ENCODE results near the gene RBM22. TPM values are rescaled to one million over a fixed set of nuclear protein-coding genes. Genes with fewer than 3 reads are reported as not detected.
A peak's percentile ranks its signal among the peaks of the same experiment; 100 is the strongest.

RBM22 gene
- 66.8 and 67.0 TPM in 2 replicates for total RNA-seq (2013; cell fraction: nucleolus; rRNA removed)
- total RNA-seq (2014; rRNA removed), result 34.1 and 36.6 TPM in 2 replicates
- 34.1 and 34.6 TPM in 2 replicates for total RNA-seq (2014; rRNA removed; fragmentation: Illumina TruSeq; extraction: Trizol)
- 43.8 and 45.7 TPM in 2 replicates for total RNA-seq (2021)
- polyA plus RNA-seq (2011; ENCODE audit: low read depth), result 38.4 TPM
- polyA plus RNA-seq (2011; rRNA removed), result 58.1 and 65.6 TPM in 2 replicates
- 39.2 and 44.6 TPM in 2 replicates for polyA plus RNA-seq (2011; cell fraction: cytosol; rRNA removed)
- 74.1 and 79.5 TPM in 2 replicates for polyA plus RNA-seq (2011; cell fraction: nucleus; rRNA removed)
- 41.8 and 42.5 TPM in 2 replicates for polyA plus RNA-seq (2012)
- polyA plus RNA-seq (2014; fragmentation: Illumina TruSeq; extraction: Trizol), result 66.4 and 78.0 TPM in 2 replicates
- polyA plus RNA-seq (2014; fragmentation: Nextera tagmentation; extraction: Ambion mirVana), result 10 to 100 TPM; 26.3 to 40.3 TPM
- 37.5 and 38.4 TPM in 2 replicates for polyA plus RNA-seq (2014; rRNA removed)
- polyA plus RNA-seq (2016; fragmentation: Nextera tagmentation; extraction: Ambion mirVana), result 10 to 100 TPM; 54.6 to 57.8 TPM
- polyA minus RNA-seq (2011; rRNA and poly(A)+ RNA removed), result 28.1 and 49.2 TPM in 2 replicates
- 16.0 and 20.4 TPM in 2 replicates for polyA minus RNA-seq (2011; cell fraction: cytosol; rRNA and poly(A)+ RNA removed)
- 34.7 and 45.0 TPM in 2 replicates for polyA minus RNA-seq (2011; cell fraction: nucleus; rRNA and poly(A)+ RNA removed)
- Bru-seq, nascent RNA, result percentile 95 among the genes with signal in this experiment
- percentile 92 among the genes with signal in this experiment for BruChase-seq, experiment 1, labeled RNA remaining after a 6-hour chase
- percentile 96 among the genes with signal in this experiment for BruChase-seq, experiment 2, labeled RNA remaining after a 2-hour chase
- long read RNA-seq, experiment 1, transcript RBM22-201 (11 exons, 2,342 nt), result major isoform, 32 of 45 reads
- long read RNA-seq, experiment 1, partial matches to known transcripts, result 9 of 45 reads
- long read RNA-seq, experiment 1, other reads (novel, unspliced or antisense), result 4 of 45 reads
- long read RNA-seq, experiment 2, partial matches to known transcripts, result 34 of 37 reads
- long read RNA-seq, experiment 2, other reads (novel, unspliced or antisense), result 1 of 37 reads

DNA sequence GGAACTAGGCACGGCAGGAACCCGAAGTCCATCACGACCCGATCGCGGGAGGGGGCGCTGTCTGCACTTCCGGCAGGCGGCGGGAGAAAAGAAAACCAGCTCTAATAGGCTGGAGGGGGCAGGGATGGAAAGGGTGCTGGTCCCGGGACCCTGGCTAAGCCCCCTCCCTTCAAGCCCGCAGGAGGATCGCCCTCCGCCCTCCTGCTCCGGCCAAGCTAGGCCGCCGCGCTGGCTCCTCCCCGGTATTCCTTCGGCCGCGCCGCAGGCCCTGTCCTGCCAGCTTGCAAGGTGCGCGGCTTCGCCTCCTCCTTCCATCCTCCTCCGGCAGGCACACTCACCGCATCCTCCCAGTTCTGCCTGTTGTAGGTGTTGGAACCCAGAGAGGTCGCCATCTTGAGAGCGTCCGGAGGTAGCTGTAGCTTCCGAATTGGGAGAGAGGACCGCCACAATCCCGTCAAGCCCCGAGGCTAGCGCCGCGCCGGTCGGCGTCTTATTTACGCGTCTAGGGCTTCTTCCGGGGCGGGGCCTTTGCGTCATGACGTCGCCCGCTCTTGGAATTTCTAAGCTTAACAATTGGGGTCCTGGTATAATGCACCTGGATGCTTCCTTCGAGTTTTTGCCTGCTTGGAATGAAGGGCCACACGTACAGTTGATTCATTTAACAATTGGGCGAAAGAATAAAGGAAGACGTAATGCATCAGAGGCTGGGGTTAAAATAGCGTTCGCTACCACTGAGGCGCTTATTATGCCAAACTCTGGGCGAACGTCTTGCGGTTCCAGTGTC is at the start of gene RBM22:
TSS of gene RBM22 (minus strand) at position 469 of the 784 bp plus-strand sequence. CDS start at position 392, 77 bp downstream.
- Histone ChIP-seq H3K36me3 (ENCODE audit: control insufficient read depth in 2 of 2, insufficient read depth in 2 of 2, low read length in 1 of 2) (peaks cover 7 to 20% of the 10 kb centered on the region in 2 experiments), H3K9me3 (replicated peaks; ENCODE audit: control insufficient read depth, insufficient read depth, low read length) (no peaks in the 10 kb centered on the region), H3K4me3 (peak within 1 kb of the TSS; percentile 91), H3K27ac (ENCODE audit: control insufficient read depth, insufficient read depth) (peak within 1 kb of the TSS; percentile 87), H3K4me2 (ENCODE audit: control insufficient read depth, insufficient read depth) (peak within 1 kb of the TSS; percentile 75), H3K9ac (ENCODE audit: control insufficient read depth, insufficient read depth, low read length) (peak within 1 kb of the TSS; percentile 85), H3K4me1 (ENCODE audit: control insufficient read depth, insufficient read depth, low read length) (no peaks in the 10 kb centered on the region), H4K20me1 (ENCODE audit: control insufficient read depth, insufficient read depth) (no peaks in the 10 kb centered on the region), H2AFZ (ENCODE audit: control insufficient read depth, low read depth, low read length) (peak within 1 kb of the TSS; percentile 84), H3K27me3 (replicated peaks in 1 of 2; ENCODE audit: control insufficient read depth in 2 of 2, insufficient read depth in 2 of 2, low read length in 1 of 2) (no peaks in the 10 kb centered on the region), H3K79me2 (ENCODE audit: control insufficient read depth, insufficient read depth, low read length) (peaks cover 21% of the 10 kb centered on the region)
- peak; percentile 57 for DNase-seq (ENCODE audit: low read depth, low spot score)
- RAD21 ChIA-PET (ENCODE audit: unreplicated experiment), result interaction anchor here (0.7 to 2.8 kb wide), 18 partner anchors 14 to 464 kb away, joined by 3 to 26 read pairs (median 4); partner anchors contain the start of genes DCTN4, IRGM and SMIM3
- WGBS (ENCODE audit: insufficient coverage, insufficient replicate concordance, low lambda C conversion rate, missing lambda C conversion rate), result 4% methylated on average over 59 of the region's 59 CpGs
- intact Hi-C loops (cut with micrococcal nuclease; ENCODE audit: unreplicated experiment) (loop anchor here (1.0 to 5.0 kb wide), 4 partner anchors 78 to 238 kb away; partner anchors contain the start of gene SMIM3), in situ Hi-C loops (cut with MboI) (no loop called here)
- BruUV-seq (replicated peaks), result no TSS peak
- peak; percentile 82 for FAIRE-seq
- POLR2A ChIA-PET, result interaction anchor here (0.5 to 1.6 kb wide), 17 partner anchors 9 to 522 kb away, joined by 3 to 8 read pairs (median 3); partner anchors contain the start of genes CD74 and DCTN4
- SMC1A ChIA-PET (ENCODE audit: uncharacterized antibody, unreplicated experiment), result interaction anchor here (0.7 to 4.2 kb wide), 13 partner anchors 8 to 211 kb away, joined by 3 to 27 read pairs (median 4); partner anchors contain the start of gene IRGM
- ATAC-seq, result peak; percentile 98
- CTCF ChIA-PET, result interaction anchor here (0.6 to 2.8 kb wide), 44 partner anchors 8 to 762 kb away, joined by 3 to 42 read pairs (median 4); partner anchors contain the start of genes ANXA6, DCTN4, IRGM and RPS14
- TF ChIP-seq PAX8 (IDR thresholded peaks at IDR 0.05) (no peak), RB1 (IDR thresholded peaks at IDR 0.05; ENCODE audit: borderline replicate concordance) (peak; percentile 91), CREB1 (IDR thresholded peaks at IDR 0.05; ENCODE audit: low read depth) (peak; percentile 99), SRF (IDR thresholded peaks at IDR 0.05; ENCODE audit: low read depth in 2 of 2, low read length in 2 of 2) (peak in 1 of 2 experiments; percentile 83; a peak in 2 of 4 replicates), IKZF1 (conservative IDR thresholded peaks at IDR 0.05) (peak; percentile 82), EP300 (IDR thresholded peaks at IDR 0.05; ENCODE audit: borderline replicate concordance in 1 of 2, control insufficient read depth in 1 of 2, low read depth in 2 of 2, low read length in 2 of 2) (peak in 1 of 2 experiments; percentile 22; a peak in 1 of 4 replicates), ZNF207 (IDR thresholded peaks at IDR 0.05; ENCODE audit: borderline replicate concordance) (peak; percentile 88; the same call in 1 of the 2 replicates), SUZ12 (IDR thresholded peaks at IDR 0.05; ENCODE audit: unreplicated experiment) (no peak), RCOR1 (conservative IDR thresholded peaks at IDR 0.05; ENCODE audit: low read depth, low read length) (peak; percentile 87; the same call in 1 of the 2 replicates), ETV6 (conservative IDR thresholded peaks at IDR 0.05 in 1 of 2, IDR thresholded peaks at IDR 0.05 in 1 of 2; ENCODE audit: borderline replicate concordance in 1 of 2, low read depth in 1 of 2) (no peak)
- TF ChIP-seq, protein P1, sequence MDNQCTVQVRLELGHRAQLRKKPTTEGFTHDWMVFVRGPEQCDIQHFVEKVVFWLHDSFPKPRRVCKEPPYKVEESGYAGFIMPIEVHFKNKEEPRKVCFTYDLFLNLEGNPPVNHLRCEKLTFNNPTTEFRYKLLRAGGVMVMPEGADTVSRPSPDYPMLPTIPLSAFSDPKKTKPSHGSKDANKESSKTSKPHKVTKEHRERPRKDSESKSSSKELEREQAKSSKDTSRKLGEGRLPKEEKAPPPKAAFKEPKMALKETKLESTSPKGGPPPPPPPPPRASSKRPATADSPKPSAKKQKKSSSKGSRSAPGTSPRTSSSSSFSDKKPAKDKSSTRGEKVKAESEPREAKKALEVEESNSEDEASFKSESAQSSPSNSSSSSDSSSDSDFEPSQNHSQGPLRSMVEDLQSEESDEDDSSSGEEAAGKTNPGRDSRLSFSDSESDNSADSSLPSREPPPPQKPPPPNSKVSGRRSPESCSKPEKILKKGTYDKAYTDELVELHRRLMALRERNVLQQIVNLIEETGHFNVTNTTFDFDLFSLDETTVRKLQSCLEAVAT (IDR thresholded peaks at IDR 0.05), result peak; percentile 64; the same call in 1 of the 2 replicates
- TF ChIP-seq, protein P2, sequence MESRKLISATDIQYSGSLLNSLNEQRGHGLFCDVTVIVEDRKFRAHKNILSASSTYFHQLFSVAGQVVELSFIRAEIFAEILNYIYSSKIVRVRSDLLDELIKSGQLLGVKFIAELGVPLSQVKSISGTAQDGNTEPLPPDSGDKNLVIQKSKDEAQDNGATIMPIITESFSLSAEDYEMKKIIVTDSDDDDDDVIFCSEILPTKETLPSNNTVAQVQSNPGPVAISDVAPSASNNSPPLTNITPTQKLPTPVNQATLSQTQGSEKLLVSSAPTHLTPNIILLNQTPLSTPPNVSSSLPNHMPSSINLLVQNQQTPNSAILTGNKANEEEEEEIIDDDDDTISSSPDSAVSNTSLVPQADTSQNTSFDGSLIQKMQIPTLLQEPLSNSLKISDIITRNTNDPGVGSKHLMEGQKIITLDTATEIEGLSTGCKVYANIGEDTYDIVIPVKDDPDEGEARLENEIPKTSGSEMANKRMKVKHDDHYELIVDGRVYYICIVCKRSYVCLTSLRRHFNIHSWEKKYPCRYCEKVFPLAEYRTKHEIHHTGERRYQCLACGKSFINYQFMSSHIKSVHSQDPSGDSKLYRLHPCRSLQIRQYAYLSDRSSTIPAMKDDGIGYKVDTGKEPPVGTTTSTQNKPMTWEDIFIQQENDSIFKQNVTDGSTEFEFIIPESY (IDR thresholded peaks at IDR 0.05), result no peak
